ENCODE data around the gene ARAP2. TPM values are rescaled to one million over a fixed set of nuclear protein-coding genes. Genes with fewer than 3 reads are reported as not detected.

ARAP2 gene
- total RNA-seq, 1 experiment from 2014 or later: 13.6 TPM

DNA sequence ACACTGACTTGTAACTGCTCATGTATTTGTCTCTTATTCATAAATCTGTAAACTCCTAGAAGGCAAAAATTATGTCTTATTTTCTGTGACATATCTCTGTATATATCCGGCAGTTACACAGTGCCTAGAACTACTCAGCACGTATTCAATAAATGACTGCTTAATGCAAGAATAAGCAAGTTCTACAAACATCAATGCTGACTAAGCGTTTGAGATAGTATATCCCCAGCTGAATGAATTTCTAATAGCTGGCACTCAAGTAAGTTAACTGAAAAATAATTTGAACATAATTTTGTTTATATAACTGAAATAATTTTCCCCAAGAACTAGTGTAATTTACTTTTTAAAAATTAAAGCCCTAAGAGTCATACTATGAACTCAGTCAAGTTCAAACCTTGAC lies 113.7 kb downstream of the ARAP2 start:
- intact Hi-C loops (cut with micrococcal nuclease): no loop called here
- POLR2A ChIA-PET: no interaction called here

More for the DNA sequence above, 113.7 kb downstream of the ARAP2 start:
- no peak overlapping the region for H2AFZ ChIP-seq (ENCODE audit: low read depth, low read length, poor library complexity, severe bottlenecking)
- no peaks in the 10 kb centered on the region for H4K20me1 ChIP-seq (ENCODE audit: insufficient read depth)
- H3K36me3 ChIP-seq (ENCODE audit: control insufficient read depth in 1 of 2, insufficient read depth in 2 of 2, low read length in 2 of 2): no peaks in the 10 kb centered on the region
- CTCF ChIA-PET: no interaction called here
- no peak overlapping the region for H3K27ac ChIP-seq (ENCODE audit: low read depth, low read length)
- no peak overlapping the region for H3K4me3 ChIP-seq (replicated peaks in 1 of 2; ENCODE audit: low read depth in 1 of 2, low read length in 2 of 2)
- no peaks in the 10 kb centered on the region for H3K4me1 ChIP-seq (ENCODE audit: control insufficient read depth in 1 of 2, insufficient read depth in 2 of 2, low read length in 2 of 2)
- no TSS peak for BruUV-seq (replicated peaks)
- H3K4me2 ChIP-seq (ENCODE audit: low read length): no peak overlapping the region
- DNase-seq (ENCODE audit: low read depth, low spot score) (no peak), ATAC-seq (no peak)
- no peaks in the 10 kb centered on the region for H3K27me3 ChIP-seq (ENCODE audit: insufficient read depth, low read length)
- H3K9ac ChIP-seq (ENCODE audit: low read length): no peak overlapping the region
- RAD21 ChIA-PET (ENCODE audit: low non-redundant PET in 1 of 2, low total read pairs in 2 of 2, uncharacterized antibody in 2 of 2, unreplicated experiment in 2 of 2): no interaction called here
- no peaks in the 10 kb centered on the region for H3K9me3 ChIP-seq (ENCODE audit: control insufficient read depth in 1 of 2, insufficient read depth in 1 of 2, low read depth in 1 of 2, low read length in 2 of 2)
- no peaks in the 10 kb centered on the region for H3K9me2 ChIP-seq (ENCODE audit: insufficient read depth)
- TF ChIP-seq CTCF (IDR thresholded peaks at IDR 0.05 in 2 of 3, conservative IDR thresholded peaks at IDR 0.05 in 1 of 3; ENCODE audit: borderline replicate concordance in 1 of 3, insufficient read depth in 1 of 3, low read depth in 2 of 3, low read length in 2 of 3): no peak
- TF ChIP-seq, protein P1, sequence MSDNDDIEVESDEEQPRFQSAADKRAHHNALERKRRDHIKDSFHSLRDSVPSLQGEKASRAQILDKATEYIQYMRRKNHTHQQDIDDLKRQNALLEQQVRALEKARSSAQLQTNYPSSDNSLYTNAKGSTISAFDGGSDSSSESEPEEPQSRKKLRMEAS (IDR thresholded peaks at IDR 0.05): no peak
- no peak for TF ChIP-seq ZBTB33 (IDR thresholded peaks at IDR 0.05; ENCODE audit: extremely low read depth, insufficient replicate concordance, low read length)
- TF ChIP-seq ZFX (IDR thresholded peaks at IDR 0.05): no peak
- TF ChIP-seq REST (IDR thresholded peaks at IDR 0.05; ENCODE audit: low read depth): no peak
- TF ChIP-seq, protein P2, sequence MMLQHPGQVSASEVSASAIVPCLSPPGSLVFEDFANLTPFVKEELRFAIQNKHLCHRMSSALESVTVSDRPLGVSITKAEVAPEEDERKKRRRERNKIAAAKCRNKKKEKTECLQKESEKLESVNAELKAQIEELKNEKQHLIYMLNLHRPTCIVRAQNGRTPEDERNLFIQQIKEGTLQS (IDR thresholded peaks at IDR 0.05): no peak
- no peak for TF ChIP-seq TCF7L2 (IDR thresholded peaks at IDR 0.05; ENCODE audit: borderline replicate concordance, extremely low read depth, insufficient read depth, insufficient read length)
- TF ChIP-seq RAD21 (IDR thresholded peaks at IDR 0.05; ENCODE audit: low read depth): no peak
- TF ChIP-seq ELF1 (IDR thresholded peaks at IDR 0.05; ENCODE audit: borderline replicate concordance, low read depth): no peak
- no peak for TF ChIP-seq EZH2 (IDR thresholded peaks at IDR 0.05)
- TF ChIP-seq ZNF274 (IDR thresholded peaks at IDR 0.05; ENCODE audit: low read depth, low read length): no peak
- no peak for TF ChIP-seq POLR2A (IDR thresholded peaks at IDR 0.05; ENCODE audit: borderline replicate concordance, extremely low read depth, insufficient read depth, insufficient read length)
- TF ChIP-seq CBX3 (IDR thresholded peaks at IDR 0.05; ENCODE audit: low read depth): no peak
- H3K79me2 ChIP-seq (ENCODE audit: insufficient read depth, low read length): no peaks in the 10 kb centered on the region

All from HCT116 (cell line).